ENCODE data around the gene ZNF211.

The ZNF211 gene

DNA sequence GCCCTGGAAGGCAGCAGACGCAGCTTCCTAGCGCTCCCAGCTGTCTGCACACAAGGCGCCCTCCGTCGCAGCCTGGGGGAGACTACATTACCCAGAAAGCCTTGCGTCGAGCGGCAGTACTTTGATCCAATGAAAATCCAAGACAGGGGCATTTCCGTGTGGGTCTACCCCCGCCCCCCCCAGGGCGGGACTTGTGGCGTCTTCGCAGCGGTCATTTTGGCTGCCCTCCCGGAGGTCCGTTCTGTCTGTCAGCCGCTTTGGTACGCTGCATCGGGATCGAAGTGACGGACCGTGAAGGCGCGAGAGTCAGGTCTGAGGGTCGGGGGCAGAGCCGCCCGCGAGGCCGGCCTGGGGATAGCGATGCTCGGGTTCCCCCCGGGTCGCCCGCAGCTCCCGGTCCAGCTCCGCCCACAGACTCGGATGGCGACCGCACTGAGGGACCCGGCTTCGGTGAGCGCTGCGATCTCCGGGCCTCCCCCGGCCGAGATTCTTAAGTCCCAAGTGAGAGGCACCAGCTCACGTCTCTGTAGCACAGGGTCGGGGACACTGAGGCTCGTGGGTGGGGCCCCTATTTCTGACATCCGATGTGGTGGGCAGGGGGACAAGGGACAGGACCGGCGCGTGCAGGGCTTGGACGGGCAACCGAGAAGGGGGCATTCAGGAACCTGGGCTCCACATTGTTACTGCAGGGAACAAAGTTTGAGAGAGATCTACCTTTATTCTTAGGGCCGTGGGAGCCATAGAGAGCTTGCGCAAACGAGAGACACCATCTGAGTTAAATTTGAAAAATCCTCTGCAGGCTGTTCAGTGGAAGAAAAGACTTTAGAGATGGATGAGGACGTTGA is at the start of gene ZNF211:
TSS of gene ZNF211 (plus strand) at position 182 of the 845 bp plus-strand sequence. CDS start at position 361, 179 bp downstream.
- DNase-seq: peak; percentile 85

DNA sequence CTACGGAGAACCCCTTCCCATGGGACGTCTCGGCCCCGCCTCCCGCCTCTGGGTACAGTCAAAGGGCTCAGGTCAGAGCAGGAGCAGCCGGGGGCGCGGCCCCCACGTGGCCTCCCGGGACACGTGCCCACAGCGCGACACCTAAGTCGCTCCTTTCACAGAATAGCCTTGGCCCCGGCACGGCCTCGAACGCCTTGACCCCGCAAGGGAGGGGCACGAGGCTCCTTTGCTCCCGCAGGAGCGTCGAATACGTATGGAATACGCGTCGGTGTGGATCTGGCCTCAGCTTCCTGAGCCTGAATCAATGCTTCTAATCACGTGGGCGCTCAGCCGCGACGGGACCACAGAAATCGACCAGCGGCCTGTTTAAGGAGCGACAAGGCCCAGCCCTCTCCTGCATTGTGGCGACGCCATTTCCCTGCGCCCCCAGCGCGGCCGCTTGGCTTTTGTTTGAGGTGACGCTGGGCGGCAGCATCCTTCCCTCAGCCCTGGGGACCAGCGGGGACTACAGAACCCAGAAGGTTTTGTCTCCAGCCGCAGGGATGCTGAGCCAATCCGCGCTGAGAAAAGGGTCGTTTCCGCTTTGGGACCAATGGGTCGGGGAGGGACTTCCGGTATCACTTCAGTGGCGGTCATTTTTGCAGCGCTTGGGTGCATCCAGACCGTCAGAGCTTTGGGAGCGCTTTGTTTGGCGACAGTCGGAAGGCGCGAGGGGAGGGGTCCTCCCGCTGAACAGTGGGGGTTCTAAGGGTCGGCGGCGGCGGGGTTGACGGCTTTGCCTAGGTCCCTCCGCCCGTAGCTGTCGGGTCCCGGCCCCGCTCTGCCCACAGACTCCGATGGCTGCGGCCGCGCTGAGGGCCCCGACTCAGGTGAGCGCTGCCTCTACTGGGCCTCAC is 49.2 kb upstream of the ZNF211 start, which contains the start of gene ZIK1:
TSS of gene ZIK1 (plus strand) at position 625 of the 896 bp plus-strand sequence. CDS start at position 837, 212 bp downstream.
- DNase-seq: peak; percentile 82

DNA sequence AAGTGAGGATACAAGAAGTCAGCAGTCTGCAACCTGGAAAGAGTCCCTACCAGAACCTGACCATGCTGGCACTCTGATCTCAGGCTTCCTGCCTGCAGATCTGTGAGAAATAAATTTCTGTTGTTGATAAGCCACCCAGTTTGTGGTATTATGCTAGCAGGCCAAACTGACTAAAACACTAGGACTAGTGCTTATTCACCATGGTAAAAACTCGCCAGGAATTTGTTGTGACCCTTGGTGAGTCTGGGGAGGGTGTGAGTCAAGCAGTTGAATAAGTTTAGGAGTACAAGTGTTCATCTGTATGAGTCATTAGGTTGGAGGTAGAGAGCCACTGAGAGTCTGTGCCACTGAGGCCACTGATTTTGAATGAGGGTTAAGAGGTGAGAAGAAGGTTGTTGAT is 45.4 kb upstream of the ZNF211 start:
- DNase-seq: no peak

DNA sequence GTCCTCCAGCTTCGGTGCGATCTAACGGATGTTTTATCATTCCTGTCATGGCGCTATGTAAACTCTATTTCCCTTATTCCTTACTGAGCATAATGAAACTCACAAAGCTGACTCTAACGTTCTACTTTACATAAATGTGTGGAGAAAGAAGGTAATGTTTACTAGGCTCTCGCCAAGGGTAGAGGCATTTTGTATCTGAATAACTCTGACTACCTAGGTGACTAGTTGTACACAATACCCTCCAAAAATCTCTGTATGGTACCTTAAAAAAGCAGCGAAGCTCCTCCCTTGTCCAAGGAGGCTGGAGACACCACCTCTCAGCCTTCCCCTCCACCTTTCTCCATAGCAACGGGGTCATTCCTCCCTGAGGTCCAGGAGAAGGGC is 33.6 kb upstream of the ZNF211 start:
- no peak for DNase-seq

DNA sequence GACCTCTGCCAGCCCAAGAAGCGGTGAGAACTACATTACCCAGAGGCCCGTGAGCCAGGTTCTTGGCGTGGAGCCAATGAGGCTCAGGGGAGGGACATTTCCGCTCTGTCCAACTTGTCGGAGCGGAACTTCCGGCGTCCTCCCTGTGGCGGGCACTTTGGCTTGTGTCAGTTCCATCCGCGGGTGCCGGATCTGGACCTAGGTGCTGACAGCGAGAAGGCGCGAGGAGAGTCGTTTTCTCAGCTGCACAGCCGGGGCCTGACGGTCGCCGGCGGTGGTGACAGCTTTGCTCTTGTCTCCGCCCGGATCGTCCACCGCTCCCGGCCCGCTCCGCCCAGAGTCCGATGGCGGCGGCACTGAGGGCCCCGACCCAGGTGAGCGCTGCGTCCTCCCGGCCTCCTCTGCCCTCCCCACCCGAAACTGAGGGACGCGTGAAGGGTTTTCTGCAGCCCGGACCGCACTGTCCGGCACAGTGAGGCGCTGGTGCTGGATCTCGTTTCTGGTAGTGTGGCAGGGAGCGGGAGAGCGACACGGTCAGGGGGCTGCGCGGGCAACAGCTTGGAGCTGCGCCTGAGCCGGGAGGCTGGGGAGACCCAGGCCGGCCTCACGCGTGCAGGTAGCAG is 33.1 kb upstream of the ZNF211 start, which contains the start of gene ZNF530:
TSS of gene ZNF530 (plus strand) at position 125 of the 623 bp plus-strand sequence. CDS start 4,461 bp downstream, outside the sequence.
- DNase-seq: peak; percentile 89

DNA sequence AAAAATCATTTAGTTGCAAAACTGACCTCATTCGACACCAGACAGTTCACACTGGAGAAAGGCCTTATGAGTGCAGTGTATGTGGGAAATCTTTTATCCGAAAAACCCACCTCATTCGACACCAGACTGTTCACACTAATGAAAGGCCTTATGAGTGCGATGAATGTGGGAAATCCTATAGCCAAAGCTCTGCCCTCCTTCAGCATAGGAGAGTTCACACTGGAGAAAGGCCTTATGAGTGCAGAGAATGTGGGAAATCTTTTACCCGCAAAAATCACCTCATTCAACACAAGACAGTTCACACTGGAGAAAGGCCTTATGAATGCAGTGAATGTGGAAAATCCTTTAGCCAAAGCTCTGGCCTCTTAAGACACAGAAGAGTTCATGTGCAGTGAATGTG is 26.0 kb upstream of the ZNF211 start:
- no peak for DNase-seq

DNA sequence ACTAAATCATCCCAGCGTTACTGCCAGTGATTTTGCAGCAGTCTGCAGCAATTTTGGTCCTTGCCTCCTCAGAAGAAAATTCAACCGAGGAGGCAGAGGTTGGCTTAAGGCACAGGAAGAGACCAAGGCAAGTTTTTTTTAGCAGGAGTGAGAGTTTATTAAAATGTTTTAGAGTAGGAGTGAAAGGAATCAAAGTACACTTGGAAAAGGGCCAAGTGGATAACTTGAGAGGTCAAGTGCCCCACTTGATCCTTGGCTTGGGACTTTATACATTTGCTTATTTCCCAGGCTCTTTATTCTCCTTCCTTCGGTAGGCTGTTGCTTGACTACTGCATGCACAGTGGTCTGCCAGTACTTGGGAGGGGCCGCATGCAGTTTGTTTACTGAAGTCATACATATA is 21.9 kb upstream of the ZNF211 start:
- DNase-seq: no peak

DNA sequence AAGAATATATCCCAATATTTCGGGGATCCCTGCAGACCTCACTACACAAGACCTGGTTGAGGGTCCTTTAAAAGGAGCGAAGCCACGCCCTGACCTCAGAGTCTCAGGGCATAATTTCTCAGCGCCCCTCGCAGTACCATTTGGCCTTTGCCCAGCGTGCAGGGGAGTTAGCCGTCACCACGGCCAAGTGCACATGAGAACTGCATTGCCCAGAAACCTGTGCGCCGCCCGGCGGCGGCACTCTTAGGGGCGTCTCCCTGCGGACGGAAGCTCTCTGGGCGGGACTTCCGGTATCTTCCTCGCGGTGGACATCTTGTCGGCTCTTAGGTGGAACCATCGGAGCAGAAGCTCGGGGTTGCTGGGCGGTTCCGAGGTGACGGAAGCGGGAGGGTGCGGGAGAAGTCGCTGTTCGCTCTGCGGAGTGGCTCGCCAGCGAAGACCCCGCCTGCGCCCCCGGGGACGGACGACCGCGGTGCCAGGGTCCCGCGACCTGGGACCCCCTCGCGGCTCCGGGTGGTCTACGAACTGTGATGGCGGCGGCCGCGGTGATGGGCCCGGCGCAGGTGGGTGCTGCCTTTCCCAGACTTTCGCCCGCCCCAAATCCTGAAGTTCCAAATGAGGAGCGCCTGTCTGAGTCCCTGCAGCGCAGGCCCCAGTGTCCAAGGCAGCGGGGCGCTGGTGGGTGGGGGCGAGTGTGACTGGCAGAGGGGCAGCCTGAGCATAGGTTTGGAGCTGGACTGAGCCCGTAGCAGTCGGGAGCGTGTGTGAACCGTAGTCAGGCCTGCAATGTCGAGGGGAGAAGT is 18.8 kb upstream of the ZNF211 start, which contains the start of gene ZNF134:
TSS of gene ZNF134 (plus strand) at position 302 of the 803 bp plus-strand sequence. CDS start 5,227 bp downstream, outside the sequence.
- DNase-seq: peak; percentile 91

DNA sequence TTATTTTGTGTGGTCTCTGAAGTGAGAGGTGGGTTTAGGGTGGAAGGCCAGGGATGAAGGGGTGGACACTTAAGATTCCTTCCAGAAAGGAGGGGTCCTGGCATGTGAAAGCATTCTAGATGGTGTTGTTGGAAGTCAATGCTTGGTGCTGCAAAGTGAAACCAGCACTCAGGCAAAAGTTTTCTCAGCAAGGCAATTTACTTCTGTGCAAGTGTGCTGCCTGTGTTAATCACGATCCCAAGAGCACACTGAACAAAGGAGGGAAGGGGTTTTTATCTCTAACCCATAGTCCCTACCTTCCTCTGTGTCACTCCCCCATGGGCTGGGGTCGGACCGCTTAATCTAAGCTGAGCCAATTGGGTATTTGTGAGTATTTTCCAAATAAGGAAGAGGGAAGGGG is 17.6 kb upstream of the ZNF211 start:
- DNase-seq: no peak

DNA sequence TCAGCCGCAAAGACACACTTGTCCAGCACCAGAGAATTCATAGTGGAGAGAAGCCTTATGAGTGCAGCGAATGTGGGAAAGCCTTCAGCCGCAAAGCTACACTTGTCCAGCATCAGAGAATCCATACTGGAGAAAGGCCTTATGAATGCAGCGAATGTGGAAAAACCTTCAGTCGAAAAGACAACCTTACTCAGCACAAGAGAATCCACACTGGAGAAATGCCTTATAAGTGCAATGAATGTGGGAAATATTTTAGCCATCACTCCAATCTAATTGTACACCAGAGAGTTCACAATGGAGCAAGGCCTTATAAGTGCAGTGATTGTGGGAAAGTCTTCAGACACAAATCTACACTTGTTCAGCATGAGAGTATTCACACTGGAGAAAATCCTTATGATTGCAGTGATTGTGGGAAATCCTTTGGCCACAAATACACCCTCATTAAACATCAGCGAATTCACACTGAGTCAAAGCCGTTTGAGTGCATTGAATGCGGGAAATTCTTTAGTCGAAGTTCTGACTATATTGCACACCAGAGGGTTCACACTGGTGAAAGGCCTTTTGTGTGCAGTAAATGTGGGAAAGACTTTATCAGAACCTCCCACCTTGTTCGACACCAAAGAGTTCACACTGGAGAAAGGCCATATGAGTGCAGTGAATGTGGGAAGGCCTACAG is 12.2 kb upstream of the ZNF211 start:
- DNase-seq: no peak

DNA sequence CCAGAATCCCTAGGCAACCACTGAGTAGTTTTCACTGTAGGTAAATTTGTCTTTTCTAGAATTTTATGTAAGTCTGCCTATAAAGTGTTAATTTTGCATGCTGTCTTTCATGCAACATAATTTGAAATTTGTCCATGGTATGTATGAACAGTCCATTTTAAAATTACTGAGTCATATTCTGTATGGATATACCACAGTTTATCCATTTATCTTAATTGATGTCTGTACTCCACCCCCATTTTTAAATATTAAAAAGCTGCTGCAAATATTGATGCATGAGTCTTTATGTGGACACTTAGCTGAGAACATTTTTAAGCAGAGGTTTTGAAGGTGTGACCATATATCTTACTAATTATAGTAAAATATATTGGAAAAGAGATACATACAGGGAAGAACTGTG is 9.9 kb upstream of the ZNF211 start:
- DNase-seq: no peak

DNA sequence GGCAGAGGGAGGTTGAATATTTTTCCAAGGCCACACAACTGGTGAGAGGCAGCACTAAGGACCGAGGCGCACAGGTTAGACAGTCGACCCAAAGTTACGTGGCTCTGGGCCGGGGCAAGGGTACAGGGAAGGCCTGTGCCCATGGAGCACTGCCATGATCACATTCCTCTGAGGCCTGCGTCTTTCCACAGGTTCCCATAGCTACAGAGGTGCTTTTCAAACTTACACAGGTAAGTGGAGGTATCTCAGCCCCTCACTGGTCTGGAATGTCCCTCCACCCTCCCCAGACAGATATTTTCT is 814 bp downstream of the ZNF211 start:
- DNase-seq: no peak

DNA sequence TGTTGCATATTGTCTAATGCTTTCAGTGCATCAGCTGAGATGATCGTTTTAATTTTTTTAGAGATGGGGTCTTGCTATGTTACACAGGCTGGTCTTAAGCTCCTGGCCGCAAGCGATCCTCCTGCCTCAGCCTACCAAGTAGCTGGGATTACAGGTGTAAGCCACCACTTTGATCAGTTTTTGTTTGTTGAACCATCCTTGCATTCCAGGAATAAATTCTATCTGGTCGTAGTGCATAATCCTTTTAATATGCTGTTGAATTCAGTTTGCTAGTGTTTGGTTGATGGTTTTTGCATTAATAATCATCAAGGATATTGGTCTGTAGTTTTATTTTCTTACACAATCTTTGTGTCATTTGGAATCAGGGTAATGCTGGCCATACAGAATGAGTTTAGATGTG is 4.4 kb downstream of the ZNF211 start:
- no peak for DNase-seq

DNA sequence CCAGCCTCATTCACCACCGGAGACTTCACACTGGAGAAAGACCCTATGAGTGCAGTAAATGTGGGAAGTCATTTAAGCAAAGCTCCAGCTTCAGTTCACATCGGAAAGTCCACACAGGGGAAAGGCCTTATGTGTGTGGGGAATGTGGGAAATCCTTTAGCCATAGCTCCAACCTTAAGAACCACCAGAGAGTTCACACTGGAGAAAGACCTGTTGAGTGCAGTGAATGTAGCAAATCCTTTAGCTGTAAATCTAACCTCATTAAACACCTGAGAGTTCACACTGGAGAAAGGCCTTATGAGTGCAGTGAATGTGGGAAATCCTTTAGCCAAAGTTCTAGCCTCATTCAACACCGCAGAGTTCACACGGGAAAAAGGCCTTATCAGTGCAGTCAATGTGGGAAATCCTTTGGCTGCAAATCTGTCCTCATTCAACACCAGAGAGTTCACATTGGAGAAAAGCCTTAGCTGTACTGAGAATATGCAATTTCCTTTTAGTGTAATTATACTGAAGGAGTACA is 8.8 kb downstream of the ZNF211 start:
- DNase-seq: no peak

DNA sequence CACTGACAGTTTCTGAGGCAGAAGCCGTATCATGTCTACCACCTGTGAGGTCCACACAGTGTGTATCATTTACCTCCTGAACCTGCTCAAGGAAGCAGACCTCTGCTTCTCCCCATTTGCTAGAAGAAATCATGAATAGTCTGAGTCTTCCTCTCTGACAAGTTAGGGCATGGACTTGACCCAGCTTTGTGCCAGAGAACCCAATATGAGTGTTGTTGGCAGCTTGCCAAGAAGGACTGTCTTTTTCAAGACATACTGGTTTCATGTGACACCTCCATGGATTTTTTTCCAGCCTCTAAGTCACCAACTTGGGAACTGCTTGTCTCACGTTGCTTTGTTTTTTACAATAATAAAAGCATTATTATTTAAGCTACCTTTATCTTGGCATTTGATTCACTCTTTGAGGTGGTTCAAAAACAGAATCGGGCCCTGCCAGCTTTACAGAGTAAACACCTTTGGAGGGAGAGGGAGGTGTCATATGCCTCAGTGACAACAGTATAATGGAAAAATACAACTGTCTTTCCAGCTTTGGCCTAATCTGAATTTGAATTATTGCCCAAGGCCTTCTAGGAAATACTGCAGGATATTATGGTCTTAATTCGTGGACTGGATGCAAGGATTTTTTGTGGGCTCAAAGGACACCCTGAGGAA is 9.6 kb downstream of the ZNF211 start:
- no peak for DNase-seq

DNA sequence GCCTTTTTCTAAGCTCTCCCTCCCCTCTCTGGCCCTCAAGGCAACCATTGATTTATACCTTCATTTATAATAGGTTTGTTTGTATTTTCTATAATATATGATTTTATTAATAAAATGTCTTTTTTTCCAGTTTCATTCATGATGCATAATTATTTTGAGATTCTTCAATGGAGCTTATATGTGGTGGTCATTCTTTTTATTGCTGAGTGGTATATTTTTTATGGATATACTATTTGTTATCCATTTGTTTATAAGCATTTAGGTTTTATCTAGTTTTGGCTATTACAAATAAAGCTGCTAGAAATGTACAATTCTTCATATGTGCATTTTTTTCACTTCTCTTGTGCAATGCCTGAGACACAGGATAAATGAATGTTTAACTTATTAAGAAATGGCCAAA is 10.8 kb downstream of the ZNF211 start:
- no peak for DNase-seq

DNA sequence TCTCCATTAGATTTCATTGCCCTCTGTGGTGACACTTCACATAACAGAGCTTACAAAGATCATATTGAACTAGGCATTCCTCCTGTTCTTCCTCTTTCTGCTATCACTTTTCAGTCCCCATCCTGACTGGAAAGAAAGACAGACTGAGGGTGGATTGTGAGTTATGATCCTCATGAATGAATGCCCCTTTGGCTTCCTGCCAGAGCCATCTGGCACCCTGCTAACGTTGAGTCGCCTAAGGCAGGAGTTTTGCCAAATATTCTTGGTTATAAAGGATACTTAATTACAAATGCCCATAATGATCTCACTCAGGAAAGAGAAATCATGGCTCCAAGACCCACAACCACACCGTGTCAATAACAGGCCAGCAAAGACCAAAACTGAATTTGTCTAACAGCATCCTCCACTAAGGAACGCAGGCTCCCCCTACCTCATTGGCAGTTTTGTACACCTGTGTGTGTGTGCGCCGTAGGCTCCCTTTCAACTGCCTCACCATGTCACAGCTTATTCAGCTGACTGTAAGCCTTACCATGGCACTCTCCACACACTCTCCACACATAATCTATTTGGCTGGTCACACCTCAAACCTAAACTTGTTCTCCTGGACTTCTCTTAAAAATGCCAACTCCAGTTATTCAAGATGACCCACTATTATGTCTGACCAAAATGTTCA is 15.5 kb downstream of the ZNF211 start:
- no peak for DNase-seq

DNA sequence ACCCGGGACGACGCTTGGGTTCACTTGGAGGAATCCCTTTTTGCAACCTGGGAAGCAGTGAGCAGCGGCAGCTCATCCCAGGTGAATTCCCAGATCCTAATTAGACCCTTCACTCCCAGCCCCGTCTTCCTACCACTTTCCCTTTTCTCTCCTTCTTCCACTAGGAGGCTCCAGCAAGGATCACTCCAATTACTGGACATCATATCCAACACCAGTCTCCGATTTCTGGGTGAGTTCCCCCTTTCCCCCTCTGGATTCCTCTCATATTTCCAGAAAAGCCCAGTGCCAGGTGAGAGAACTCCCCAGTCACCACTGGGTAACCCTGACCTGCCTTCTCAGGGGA is 18.7 kb downstream of the ZNF211 start:
- no peak for DNase-seq

DNA sequence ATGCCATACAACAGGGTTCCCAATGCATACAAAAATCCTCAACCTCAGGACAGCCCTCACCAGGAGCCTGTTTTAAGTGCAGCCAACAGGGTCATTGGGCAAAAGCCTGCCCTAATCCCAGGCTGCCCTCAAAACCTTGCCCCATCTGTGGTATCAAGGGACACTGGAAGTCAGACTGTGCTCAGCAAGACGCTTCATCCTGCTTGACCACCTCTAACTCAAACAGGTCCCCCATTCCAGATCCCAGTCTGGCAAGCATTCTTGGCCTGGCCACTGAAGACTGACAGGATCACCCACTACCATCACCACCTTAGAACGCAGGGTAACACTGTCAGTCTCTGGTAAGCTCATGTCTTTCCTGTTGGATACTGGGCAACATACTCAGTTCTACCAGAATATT is 20.7 kb downstream of the ZNF211 start:
- no peak for DNase-seq

DNA sequence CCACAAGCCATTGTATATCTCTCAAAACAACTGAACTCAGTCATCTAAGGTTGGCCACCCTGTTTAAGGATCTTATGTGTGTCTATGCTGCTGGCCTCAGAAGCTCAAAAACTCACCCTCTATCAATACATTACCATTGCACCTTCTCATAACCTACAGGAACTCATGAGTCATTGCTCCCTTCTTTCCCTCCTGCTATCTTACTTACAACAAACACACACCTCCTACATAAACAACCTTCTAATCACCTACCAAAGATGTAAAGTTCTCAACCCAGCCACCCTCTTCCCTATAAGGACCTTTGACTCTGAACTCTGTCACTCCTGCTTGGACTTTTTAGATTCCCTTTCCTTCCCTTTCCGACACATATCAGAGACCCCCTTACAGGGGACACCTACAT is 22.5 kb downstream of the ZNF211 start:
- no peak for DNase-seq

DNA sequence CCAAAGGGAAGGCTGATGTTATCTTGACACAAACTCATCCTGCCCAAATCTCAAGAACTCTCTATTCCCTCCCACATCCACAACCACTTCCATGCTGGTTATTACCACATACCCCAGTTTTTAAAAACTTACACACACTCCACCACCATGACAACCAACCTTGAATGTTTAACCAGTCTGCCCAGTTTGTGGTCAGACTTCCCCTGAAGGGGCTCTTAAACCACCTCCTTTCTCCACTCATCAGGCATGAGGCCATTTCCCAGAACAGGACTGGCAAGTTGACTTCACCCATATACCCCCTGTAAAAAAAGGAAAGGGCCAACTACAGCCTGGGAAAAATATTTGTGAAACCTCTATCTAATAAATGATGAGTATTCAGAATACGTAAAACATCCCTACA is 23.4 kb downstream of the ZNF211 start:
- DNase-seq: no peak
